SK-N-SH treated with all-trans-retinoic acid at 6 μM for 48 hours (cell line): ENCODE data around the gene SNX9.

Source experiments
- ARNTL ChIP-seq: fragments of 450-650 bp; formaldehyde crosslinking; IDR thresholded peaks from 2 replicates; pipeline ENCODE4 v1.5.0; 2020; ENCODE audit warnings: low read depth, mild to moderate bottlenecking, moderate library complexity, borderline replicate concordance
- CREB5 ChIP-seq: fragments of 250-450 bp; sonication (Bioruptor Pico); IDR thresholded peaks from 2 replicates; pipeline ENCODE4 v1.5.1; 2020; ENCODE audit warnings: low read depth, mild to moderate bottlenecking, moderate library complexity
- CSDC2 ChIP-seq: fragments of 250-450 bp; sonication (Bioruptor Pico); IDR thresholded peaks from 2 replicates; pipeline ENCODE4 v1.5.0; 2020; ENCODE audit warnings: mild to moderate bottlenecking, moderate library complexity
- ESRRG ChIP-seq: fragments of 250-450 bp; sonication (Bioruptor Pico); IDR thresholded peaks from 2 replicates; pipeline ENCODE4 v1.6.1; 2021; ENCODE audit warnings: mild to moderate bottlenecking
- GLIS3 ChIP-seq: fragments of 250-450 bp; sonication (Bioruptor Pico); IDR thresholded peaks from 2 replicates; pipeline ENCODE4 v1.5.0; 2020; ENCODE audit warnings: mild to moderate bottlenecking, moderate library complexity
- ISL1 ChIP-seq: fragments of 250-450 bp; sonication (Bioruptor Pico); IDR thresholded peaks from 2 replicates; pipeline ENCODE4 v2.1.2; 2022; ENCODE audit warnings: mild to moderate bottlenecking, moderate library complexity
- OSR1 ChIP-seq: fragments of 250-450 bp; sonication (Bioruptor Pico); IDR thresholded peaks from 2 replicates; pipeline ENCODE4 v1.8.0; 2022; ENCODE audit warnings: moderate library complexity, mild to moderate bottlenecking, inconsistent platforms
- RARB ChIP-seq: fragments of 250-450 bp; sonication (Bioruptor Pico); IDR thresholded peaks from 2 replicates; pipeline ENCODE4 v1.8.0; 2021; ENCODE audit warnings: mild to moderate bottlenecking, moderate library complexity
- TCF4 ChIP-seq: fragments of 250-450 bp; sonication (Bioruptor Pico); IDR thresholded peaks from 2 replicates; pipeline ENCODE4 v1.8.0; 2021; ENCODE audit warnings: mild to moderate bottlenecking, moderate library complexity, borderline replicate concordance
- ZFP3 ChIP-seq: fragments of 250-450 bp; sonication (Bioruptor Pico); IDR thresholded peaks from 2 replicates; pipeline ENCODE4 v1.5.0; 2020; ENCODE audit warnings: mild to moderate bottlenecking, moderate library complexity
- ZNF565 ChIP-seq: fragments of 450-650 bp; formaldehyde crosslinking; conservative IDR thresholded peaks from 2 replicates; pipeline ENCODE4 v1.5.0; 2020; ENCODE audit warnings: low read depth, mild to moderate bottlenecking, moderate library complexity
- ZNF70 ChIP-seq: fragments of 450-650 bp; formaldehyde crosslinking; IDR thresholded peaks from 2 replicates; pipeline ENCODE4 v1.5.0; 2020; ENCODE audit warnings: mild to moderate bottlenecking, moderate library complexity
- TF ChIP-seq, protein P1 (sequence below): fragments of 250-450 bp; sonication (Bioruptor Pico); IDR thresholded peaks from 2 replicates; pipeline ENCODE4 v1.8.0; 2020; ENCODE audit warnings: mild to moderate bottlenecking, moderate library complexity, borderline replicate concordance

DNA sequence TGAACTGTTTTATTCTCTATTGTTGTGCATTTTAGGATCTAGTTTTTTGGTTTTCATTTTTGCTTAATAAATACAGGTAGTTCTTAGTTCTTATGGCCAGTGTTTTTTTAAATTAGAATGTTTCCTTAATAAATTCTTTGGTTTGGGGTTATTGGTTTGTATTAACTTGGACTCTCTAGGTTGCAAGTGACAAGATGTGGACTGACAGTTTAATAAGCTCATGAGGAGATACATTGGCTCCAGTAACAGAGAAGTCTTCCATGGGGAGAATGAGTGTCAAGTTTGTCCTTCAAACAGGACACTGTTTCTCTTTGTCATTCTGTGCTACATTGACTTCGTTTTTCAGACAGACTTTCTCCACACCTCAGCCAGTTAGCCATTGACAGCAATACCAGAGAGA is 39.7 kb downstream of the SNX9 start:
- TF ChIP-seq TCF4 (CRISPR knock-in tag) = no peak
- TF ChIP-seq, protein P1, sequence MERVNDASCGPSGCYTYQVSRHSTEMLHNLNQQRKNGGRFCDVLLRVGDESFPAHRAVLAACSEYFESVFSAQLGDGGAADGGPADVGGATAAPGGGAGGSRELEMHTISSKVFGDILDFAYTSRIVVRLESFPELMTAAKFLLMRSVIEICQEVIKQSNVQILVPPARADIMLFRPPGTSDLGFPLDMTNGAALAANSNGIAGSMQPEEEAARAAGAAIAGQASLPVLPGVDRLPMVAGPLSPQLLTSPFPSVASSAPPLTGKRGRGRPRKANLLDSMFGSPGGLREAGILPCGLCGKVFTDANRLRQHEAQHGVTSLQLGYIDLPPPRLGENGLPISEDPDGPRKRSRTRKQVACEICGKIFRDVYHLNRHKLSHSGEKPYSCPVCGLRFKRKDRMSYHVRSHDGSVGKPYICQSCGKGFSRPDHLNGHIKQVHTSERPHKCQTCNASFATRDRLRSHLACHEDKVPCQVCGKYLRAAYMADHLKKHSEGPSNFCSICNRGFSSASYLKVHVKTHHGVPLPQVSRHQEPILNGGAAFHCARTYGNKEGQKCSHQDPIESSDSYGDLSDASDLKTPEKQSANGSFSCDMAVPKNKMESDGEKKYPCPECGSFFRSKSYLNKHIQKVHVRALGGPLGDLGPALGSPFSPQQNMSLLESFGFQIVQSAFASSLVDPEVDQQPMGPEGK (CRISPR knock-in tag) = no peak
- TF ChIP-seq RARB (CRISPR knock-in tag) = no peak
- TF ChIP-seq CSDC2 = no peak
- TF ChIP-seq GLIS3 (CRISPR knock-in tag) = no peak
- TF ChIP-seq ZNF565 (CRISPR knock-in tag) = no peak
- TF ChIP-seq ZNF70 = no peak
- TF ChIP-seq ZFP3 (CRISPR knock-in tag) = no peak
- TF ChIP-seq ARNTL (CRISPR knock-in tag) = no peak
- TF ChIP-seq ISL1 (CRISPR knock-in tag) = no peak
- TF ChIP-seq CREB5 (CRISPR knock-in tag) = no peak
- TF ChIP-seq OSR1 = no peak
- TF ChIP-seq ESRRG (CRISPR knock-in tag) = no peak
